Spleen (tissue), 7 donors: ENCODE measurements around the gene CHKA.

Experiments
- POLR2A ChIP-seq, 3 donors: fragments of 450-650 bp; IDR thresholded peaks; one replicate each; pipeline ENCODE4 v1.5.1; 2017; ENCODE audit warnings: antibody characterized with exemption in 3 of 3, mild to moderate bottlenecking in 1 of 3
- POLR2AphosphoS5 ChIP-seq, 3 donors: sonication (generic); formaldehyde crosslinking; IDR thresholded peaks; one replicate each; pipeline ENCODE4 v1.5.1; 2017; ENCODE audit warnings: antibody characterized with exemption in 3 of 3
- TF ChIP-seq, protein P1 (sequence below), 11 experiments: fragments of 200-600 bp in 7 of 11; fragments of 450-650 bp in 4 of 11; sonication (generic) in 4 of 11; IDR thresholded peaks in 8 of 11; conservative IDR thresholded peaks in 3 of 11; 1 replicate in 7 of 11; 2 replicates in 4 of 11; pipeline versions ENCODE4 v1.4.0 to v1.8.0; 2016 to 2021; ENCODE audit warnings: antibody characterized with exemption in 11 of 11, inconsistent platforms in 4 of 11, mild to moderate bottlenecking in 1 of 11
- donor health status: DM: no; HTN: no; CAD: no; lungs with moderate emphysema.
- donor health status: DM: no; HTN: no; CAD: no.
- donor health status: DM: no; HTN: no; CAD: no.

- TF ChIP-seq, protein P1, sequence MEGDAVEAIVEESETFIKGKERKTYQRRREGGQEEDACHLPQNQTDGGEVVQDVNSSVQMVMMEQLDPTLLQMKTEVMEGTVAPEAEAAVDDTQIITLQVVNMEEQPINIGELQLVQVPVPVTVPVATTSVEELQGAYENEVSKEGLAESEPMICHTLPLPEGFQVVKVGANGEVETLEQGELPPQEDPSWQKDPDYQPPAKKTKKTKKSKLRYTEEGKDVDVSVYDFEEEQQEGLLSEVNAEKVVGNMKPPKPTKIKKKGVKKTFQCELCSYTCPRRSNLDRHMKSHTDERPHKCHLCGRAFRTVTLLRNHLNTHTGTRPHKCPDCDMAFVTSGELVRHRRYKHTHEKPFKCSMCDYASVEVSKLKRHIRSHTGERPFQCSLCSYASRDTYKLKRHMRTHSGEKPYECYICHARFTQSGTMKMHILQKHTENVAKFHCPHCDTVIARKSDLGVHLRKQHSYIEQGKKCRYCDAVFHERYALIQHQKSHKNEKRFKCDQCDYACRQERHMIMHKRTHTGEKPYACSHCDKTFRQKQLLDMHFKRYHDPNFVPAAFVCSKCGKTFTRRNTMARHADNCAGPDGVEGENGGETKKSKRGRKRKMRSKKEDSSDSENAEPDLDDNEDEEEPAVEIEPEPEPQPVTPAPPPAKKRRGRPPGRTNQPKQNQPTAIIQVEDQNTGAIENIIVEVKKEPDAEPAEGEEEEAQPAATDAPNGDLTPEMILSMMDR (IDR thresholded peaks at IDR 0.05 in 8 of 11, conservative IDR thresholded peaks at IDR 0.05 in 3 of 11) = no peak
- TF ChIP-seq POLR2A (IDR thresholded peaks at IDR 0.05) (no peak), POLR2AphosphoS5 (IDR thresholded peaks at IDR 0.05) (no peak)
Measured at GRCh38 chr11:68083517-68083916, 37.7 kb downstream of the CHKA start.
